Right renal pelvis (tissue), 4 donors: Measurements from ENCODE around the gene FAHD1. TPM values are rescaled to one million over a fixed set of nuclear protein-coding genes. Genes with fewer than 3 reads are reported as not detected.
"Not testable (repeated sequence)": the region's sequence is repeated elsewhere in the genome, so short reads cannot be mapped to it uniquely, and the experiment has no call there.

Experiments
- DNase-seq, 4 donors: peaks; one replicate each; pipeline ENCODE4 v3.0.0-alpha.2; 2013; ENCODE audit warnings: low read depth in 4 of 4, low spot score in 3 of 4, missing footprints in 1 of 4
- polyA plus RNA-seq, 4 donors: library from polyadenylated mRNA; unstranded; fragments of 120-200 nt; gene quantifications; one replicate each; pipeline ENCODE4 v1.2.1, GENCODE V29; 2013; ENCODE audit not compliant: insufficient read length in 4 of 4

Gene FAHD1
- polyA plus RNA-seq, 4 donors, result 35.4 to 52.7 (median 43.9) TPM

DNA sequence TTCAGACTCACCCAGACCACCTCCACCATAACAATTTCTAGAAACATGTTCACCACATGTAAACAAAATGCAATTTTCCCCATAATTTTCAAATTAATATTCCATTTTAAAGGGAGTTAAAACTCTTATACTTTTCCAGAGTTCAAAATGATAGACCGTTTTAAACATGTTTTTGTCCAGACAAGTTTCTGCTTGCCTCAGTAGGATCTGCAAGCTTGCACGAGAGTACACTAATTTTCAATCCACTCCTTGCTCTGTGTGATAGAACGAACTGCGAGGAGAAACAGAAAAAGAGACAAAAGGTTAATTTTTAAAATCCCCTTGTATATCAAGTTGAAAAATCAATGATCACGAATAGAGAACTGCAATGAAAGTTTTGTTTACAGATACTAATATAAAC is 7.1 kb downstream of the FAHD1 start:
- no peak for DNase-seq

DNA sequence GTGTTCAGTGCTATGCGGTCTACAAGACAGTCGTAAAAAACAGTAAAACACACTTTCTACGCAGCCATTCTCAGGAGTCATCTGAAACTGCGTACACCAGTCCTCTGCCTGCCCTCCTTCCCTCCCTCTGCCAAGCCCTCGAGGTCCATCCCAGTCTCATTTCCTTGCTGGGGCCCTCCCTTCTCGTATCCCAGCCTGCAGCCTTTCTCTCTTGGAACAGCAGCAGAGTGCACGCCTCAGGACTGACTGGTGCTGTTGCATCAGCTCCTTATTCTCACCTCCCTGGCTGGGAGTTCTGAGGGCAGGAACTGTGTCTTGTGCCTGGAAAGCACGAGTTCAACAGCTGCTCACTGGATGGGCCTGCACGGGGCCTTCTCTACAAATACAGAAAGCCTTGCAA is 12.5 kb downstream of the FAHD1 start:
- no peak for DNase-seq

DNA sequence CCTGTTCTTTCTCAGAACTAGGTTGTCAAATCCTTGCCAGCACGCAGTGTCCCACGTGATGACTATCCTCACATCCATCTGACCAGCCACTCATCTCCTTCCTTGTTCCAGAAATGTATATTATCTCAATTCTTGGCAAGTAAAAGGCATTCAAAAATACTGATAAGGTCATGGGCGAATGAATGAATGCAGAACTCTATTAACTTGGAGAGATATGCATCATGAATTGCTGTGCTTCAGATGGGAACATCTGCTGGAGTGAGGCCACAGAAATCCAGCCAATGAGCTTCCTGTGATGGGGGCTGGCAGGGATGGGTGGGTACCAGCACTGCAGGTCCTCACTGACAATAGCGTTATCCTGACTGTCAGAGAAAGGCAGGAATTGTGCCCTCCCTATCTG is 19.0 kb downstream of the FAHD1 start:
- no peak for DNase-seq

DNA sequence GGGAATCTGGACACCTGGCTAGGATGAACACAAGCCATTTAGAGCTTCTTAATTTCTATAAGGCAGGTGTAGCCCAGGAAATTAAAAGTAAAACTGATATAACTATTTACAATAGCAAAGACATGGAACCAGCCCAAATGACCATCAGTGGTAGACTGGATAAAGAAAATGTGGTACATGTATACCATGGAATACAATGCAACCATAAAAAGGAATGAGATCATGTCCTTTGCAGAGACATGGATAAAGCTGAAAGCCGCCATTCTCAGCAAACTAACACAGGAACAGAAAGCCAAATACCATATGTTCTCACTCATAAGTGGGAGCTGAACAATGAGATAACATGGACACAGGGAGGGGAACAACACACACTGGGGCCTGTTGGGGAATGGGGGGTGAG is 19.4 kb downstream of the FAHD1 start:
- no peak for DNase-seq

DNA sequence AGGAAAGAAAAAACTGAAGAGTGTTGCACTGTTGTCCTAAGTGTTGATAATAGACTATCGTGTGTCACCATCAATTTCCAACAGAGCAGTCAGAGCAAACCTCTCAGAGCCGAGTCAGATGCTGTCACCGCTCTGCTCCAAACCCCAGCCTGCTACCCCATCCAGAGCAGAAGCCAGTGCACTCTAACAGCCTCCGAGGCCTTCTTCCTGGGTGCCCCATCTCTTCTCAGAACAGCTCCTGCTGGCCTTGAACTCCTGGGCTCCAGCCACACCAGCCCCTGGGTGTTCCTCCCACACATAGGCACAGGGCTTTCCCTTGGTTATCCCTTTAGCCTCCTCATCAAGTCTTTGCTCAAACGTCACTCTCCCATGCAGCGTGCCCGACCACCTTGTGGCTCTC is 24.0 kb downstream of the FAHD1 start:
- DNase-seq, result no peak

DNA sequence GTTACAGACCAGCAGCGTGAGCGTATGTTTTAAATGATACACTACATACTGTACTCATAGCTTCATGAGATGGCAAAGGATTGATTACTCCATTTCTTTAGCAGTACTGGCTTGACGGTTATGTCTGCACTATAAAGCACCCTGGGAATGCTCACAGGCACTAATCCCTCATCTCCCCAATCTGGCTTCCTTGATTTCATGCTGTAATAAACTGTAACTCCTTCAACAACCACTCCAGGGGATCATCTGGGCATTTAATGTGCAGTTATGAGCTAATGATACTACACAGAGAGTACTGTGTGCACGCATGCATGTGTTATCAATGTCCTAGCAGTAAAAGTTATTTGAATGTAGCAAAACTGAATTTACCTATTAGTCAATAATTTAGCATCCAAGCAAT is 24.8 kb downstream of the FAHD1 start:
- DNase-seq, result no peak

DNA sequence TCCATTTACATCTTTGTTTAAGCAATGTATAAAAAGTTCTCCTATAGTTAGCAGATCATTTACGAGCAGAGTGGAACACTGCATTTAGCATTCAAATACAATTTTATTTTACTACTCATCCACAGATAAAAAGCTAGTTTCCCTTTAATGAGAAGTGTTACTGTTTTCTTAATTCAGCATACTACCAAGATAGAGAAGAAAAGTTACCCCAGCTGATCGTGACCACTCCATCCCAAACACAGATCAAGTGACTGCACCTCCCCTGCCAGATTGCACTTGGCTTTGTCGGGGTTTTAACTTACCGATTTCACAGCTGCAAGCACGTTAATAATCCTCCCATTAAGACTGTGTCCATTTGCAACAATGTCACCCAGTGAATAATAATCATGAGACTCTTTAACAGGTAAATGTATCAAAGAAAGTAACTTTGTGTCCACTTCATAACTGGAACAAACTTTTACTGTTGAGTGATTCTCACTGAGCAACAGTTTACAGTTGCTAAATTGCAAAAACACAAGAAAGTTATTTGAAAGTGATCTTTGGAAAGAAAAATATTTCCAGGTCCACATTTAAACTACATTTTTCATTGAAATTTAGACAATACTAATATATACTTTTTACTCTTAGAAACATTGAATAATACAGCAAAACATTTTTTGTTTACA is 30.6 kb downstream of the FAHD1 start:
- DNase-seq, result no peak

DNA sequence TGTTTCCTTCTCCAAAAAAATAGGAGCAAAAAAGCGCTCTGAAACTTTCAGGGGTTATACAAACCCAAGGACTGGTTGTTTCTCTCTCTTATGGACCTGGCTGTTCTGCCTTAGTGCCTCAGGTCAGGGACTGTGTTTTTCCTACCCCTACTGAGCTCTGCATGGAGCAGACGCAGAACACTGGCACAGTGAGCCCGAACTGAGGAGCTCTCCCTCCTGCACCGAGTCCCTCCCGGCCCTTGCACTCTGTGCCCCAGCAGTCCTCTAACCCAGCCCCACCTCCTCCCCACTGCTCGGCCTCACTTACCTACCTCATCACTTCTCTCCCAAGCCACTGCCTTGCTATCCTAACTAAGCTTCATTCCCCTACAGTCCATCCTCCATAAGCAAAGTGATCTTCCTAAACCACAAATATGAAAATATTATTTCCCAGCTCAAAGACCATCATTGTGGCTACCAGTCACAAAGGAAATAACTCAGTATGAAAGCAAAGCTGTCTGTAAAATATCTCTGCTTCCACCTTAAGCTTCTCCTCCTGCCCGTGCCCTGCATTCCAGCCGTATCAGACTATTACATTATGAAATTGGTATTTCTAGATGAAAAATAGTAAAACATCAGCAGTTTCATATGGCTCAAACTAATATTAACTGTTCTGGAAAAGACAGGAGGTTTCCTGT is 31.3 kb downstream of the FAHD1 start:
- no peak for DNase-seq

DNA sequence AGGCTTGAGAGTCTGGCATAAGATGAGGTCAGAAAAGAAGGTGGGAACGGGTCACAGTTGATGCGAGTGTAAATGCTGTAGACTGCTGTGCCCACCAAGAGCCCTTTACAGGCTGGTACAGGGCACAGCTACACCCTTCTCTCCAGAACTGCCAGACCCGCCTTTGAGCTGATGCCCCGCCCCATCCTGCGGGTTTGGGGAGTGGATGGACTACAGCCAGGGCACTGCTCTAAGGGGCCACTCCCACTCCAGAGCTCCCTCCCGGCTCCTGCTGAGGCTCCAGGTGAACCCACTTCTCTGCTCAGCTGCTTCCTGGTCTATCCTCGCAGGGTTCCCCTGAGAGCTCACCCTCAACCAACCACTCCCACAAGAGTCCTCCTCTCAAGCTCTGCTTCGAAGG is 32.6 kb downstream of the FAHD1 start:
- DNase-seq, result no peak

DNA sequence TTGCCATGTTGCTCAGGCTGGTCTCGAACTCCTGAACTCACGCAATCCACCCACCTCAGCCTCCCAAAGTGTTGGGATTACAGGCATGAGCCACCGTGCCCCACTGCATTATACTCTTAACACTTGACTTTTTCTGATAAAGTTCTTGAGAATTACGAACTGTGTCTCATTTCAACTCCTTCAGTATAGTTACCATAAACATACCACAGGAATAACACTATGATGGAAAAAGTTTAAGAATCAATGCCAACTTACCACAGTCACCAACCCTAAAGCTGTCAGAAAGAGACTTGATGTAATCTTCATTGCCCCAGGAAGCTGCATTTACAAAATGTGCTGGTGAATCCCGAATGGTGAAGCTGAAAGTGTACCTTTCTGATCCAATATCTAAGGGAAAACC is 34.7 kb downstream of the FAHD1 start:
- no peak for DNase-seq

DNA sequence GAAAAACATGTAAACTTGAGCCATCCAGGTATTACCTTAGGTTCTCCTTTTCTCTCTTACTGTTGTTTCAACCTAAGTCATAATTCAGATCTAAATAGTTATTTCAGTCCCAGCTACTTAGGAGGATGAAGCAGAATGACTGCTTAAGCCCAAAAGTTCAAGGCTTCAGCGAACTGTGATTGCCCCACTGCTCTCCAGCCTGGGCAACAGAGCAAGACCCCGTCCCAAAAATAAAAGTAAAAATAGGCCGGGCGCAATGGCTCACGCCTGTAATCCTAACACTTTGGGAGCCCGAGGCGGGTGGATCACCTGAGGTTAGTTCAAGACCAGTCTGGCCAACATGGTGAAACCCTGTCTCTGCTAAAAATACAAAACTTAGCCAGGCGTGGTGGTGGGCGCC is 35.4 kb downstream of the FAHD1 start:
- DNase-seq, result no peak

DNA sequence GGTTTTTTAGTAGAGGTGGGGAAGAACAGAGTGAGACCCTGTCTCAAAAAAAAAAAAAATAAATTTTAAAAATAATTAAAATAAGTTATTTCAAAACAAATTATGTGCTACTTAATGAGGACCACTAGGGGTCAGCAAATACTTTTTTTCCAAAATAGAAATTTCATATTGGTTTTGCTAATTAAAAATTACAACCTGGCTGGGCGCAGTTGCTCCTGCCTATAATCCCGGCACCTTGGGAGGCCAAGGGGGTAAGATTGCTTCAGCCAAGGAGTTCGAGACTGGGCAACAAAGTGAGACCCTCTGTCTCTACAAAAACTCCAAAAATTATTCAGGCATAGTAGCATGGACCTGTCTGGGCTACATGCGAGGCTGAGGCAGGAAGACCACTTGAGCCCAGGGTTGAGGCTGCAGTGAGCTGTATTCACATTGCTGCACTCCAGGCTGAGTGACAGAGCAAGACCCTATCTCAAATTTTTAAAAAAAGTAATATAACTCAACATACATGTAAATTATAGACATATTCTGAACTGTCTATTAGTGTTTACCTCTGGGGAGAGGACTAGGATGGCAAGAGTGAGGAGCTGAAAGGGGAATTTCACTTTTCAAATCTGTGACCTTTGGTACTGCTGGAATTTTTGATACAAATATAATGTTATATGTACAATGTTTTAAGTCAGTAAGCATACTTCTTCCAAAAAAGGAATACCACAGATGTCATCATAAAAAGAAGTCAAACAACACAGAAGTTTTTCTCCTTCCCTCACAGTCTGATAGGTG is 36.9 kb downstream of the FAHD1 start:
- peak in 1 of 4 donors; percentile 35 for DNase-seq

DNA sequence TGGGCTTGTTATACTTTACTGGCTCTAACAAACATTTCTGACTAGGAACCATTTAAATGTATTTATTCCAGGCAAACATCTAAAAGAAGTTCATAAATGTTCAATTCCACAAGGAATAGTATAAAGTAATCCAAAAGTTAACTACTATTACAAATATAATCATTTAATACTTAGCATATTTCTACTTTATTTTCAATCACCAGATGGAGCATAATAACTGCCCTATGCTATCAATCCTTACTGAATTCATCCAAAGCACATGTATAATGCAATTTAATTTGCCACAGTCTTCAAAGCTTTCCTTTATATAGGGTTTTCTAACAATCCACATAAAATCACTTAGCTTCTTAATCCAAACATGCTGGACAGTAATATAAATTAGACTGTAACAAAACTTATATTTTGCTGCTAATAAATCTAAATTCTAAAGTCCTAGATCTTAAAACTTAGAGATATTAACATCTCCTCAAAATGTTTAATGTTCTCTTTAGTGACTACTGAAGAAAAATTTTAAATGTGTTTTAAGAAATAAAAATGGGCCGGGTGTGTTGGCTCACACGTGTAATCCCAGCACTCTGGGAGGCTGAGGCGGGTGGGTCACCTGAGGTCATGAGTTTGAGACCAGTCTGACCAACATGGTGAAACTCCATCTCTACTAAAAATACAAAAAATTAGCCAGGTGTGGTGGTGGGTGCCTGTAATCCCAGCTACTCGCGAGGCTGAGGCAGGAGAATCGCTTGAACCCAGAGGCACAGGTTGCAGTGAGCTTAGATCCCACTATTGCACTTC is 39.1 kb downstream of the FAHD1 start:
- no peak for DNase-seq

DNA sequence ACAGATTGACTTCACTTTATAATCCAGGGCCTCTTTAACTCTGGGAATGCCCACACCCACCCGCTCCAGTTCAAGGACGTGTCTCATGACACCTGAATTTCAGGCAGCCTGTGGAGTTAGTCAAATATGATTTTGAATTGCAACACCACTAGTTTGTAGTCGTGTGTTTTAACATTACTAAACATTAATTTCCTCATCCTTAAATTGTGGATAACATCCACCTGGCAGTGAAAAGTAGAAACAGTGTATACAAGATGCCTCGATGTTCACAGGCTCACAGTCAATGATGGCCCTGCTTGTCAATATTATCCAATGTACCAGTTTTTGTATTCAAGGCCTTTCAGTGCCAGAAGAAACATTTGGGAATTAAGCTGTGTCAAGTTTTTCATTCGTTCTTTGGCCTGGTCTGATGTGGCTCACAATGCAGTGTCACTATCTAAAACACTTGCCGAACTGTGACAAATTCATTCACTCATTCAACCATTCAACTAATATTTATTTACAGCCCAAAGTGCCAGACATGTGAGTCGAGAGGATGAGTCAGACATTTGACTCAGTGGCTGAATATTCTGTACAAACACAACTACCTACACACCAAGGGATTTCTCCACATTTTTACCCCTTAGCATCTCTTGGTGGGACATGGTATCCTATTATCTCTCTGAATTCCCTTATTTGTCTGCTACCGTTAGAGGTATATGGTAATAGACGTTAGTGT is 43.5 kb downstream of the FAHD1 start:
- no peak for DNase-seq

DNA sequence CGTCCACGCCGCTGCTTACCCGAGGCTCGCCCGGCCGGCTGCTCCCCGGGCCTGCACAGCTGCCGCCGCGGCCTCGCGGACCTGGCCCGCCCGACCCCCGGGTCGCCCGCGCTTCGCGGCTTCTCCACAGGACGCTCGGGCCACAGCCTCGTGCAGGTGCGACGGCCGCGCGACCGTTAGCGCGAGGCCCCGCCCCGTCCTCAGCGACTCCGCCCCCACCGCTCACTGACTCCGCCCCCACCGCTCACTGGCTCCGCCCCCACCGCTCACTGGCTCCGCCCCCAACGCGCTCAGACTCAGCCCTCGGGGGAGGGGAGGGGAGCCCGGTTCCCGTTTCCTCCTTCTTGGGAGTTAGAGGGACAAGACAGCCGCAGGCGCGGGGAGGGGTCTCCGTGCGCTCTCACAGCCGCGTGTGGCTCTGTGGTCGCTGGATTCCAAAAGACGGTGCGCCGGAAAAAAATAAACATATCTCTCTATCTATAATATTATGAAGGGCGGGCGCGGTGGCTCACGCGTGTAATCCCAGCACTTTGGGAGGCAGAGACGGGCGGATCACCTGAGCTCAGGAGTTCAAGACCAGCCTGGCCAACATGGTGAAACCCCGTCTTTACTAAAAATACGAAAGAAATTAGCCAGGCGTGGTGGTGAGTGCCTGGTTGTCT is 45.1 kb downstream of the FAHD1 start, which contains the start of gene MEIOB:
Gene MEIOB (minus strand): TSS at position 191 of the 662 bp plus-strand sequence. CDS start 3,989 bp downstream, outside the sequence.
- DNase-seq, result no peak

DNA sequence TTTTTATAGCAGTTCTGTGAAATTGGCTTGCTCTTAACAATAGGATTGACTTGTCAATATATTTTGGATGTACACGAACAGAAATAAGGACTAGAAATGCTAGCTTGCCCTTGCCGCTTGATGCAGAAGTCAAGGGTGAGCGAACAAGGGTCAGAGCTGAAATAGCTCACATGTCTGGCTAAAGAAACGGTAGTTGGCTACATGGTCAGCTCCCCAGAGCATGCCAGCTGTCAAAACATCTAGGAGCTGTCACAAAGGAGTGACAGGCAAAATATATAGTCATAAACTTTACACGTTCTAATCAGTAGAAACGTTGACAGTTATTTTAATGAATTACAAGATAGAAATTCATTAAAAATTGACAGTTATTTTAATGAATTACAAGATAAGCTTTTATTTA is 47.8 kb downstream of the FAHD1 start:
- peak in 2 of 4 donors; percentile 22 to 25 for DNase-seq

DNA sequence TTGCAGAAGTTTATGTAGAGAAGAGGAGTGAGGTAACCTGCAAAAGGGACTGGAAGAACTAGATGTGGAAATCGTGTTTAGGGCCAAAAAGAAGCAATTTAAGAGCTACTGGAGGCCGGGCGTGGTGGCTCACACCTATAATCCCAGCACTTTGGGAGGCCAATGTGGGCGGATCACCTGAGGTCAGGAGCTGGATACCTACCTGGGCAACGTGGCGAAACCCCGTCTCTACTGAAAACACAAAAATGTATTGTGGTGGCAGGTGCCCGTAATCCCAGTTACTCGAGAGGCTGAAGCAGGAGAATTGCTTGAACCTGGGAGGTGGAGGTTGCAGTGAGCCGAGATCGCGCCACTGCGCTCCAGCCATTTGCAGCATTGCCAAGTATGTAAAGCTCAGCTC is 49.1 kb downstream of the FAHD1 start:
- DNase-seq, result not testable (repeated sequence)

DNA sequence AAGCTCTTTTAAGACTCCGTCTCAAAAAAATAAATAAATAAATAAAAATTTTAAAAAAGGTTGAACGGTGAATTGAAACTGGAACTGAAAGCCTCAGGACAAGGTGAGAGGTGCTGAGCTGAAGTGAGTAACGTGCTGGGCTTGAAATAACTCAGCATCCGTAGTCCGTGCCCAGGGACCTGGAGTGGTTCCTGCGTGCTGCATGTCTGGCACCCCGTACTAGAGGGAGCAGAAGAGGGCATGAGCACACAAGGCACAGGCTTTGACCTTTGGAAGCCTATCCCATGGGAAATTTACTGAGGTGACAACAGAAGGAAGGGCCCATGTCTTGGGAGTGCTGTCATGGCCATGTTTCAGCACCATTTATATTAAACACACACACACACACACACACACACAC is 49.5 kb downstream of the FAHD1 start:
- no peak for DNase-seq

DNA sequence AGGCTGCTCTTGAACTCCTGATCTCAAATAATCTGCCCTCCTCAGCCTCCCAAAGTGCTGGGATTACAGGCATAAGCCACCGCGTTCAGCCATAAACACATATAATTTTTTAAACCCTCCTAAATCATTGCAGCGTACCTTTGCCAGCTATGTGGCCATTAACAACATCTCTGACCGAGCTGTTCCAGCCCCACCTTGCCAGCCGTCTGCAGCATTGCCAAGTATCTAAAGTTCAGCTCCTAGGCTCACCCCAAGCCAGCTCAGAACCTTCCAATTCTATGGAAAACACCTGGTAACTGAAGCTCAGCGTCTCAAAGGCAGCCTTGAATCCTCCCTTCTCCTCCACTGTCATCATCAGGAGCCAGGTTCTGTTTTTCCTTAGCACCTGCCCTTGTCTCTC is 50.1 kb downstream of the FAHD1 start:
- no peak for DNase-seq

DNA sequence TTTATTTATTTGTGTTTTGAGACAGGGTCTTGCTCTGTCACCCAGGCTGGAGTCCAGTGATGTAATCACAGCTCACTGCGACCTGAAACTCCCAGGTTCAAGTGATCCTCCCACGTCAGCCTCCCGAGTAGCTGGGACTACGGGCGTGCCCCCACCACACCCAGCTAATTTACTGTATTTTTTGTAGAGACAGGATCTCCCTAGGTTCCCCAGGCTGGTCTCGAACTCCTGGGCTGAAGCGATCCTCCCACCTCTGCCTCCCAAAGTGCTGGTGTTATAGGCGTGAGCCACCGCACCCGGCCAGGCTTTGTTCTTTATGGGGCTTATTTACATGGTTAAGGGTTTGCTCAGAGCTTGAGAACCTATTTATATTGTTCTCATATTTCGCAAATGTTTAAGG is 50.8 kb downstream of the FAHD1 start:
- DNase-seq, result no peak
